Mesenchymal stem cell (in vitro differentiated cells and primary cell): ENCODE measurements around the gene FAM167B.

Experiments
- DNase-seq: peaks from one replicate; pipeline ENCODE4 v3.0.0-alpha.2; 2013
- H2AFZ ChIP-seq: one replicate; pipeline ENCODE4 v1.6.1; 2013; ENCODE audit warnings: low read depth, mild to moderate bottlenecking, control low read depth, inconsistent platforms, low read length, moderate library complexity
- H2AK5ac ChIP-seq: 2 replicates; pipeline ENCODE4 v1.6.1; 2013; ENCODE audit warnings: low read length, moderate library complexity, mild to moderate bottlenecking, inconsistent platforms; ENCODE audit not compliant: severe bottlenecking
- H2BK120ac ChIP-seq: one replicate; pipeline ENCODE4 v1.6.1; 2013; ENCODE audit warnings: low read depth, mild to moderate bottlenecking, inconsistent platforms, low read length, moderate library complexity
- H2BK12ac ChIP-seq, 2 experiments: one replicate each; pipeline ENCODE4 v1.6.1; 2013; ENCODE audit warnings: inconsistent platforms in 2 of 2, low read length in 2 of 2, mild to moderate bottlenecking in 2 of 2, moderate library complexity in 2 of 2, control low read depth in 1 of 2
- H2BK15ac ChIP-seq: one replicate; pipeline ENCODE4 v1.6.1; 2013; ENCODE audit warnings: mild to moderate bottlenecking, low read depth, inconsistent platforms; ENCODE audit not compliant: poor library complexity, severe bottlenecking
- H2BK5ac ChIP-seq: 2 replicates; pipeline ENCODE4 v1.6.1; 2013; ENCODE audit warnings: low read depth, mild to moderate bottlenecking, low read length, control low read depth, inconsistent platforms; ENCODE audit not compliant: poor library complexity, severe bottlenecking
- H3K14ac ChIP-seq, 2 experiments: one replicate each; pipeline ENCODE4 v1.6.1; 2013; ENCODE audit warnings: inconsistent platforms in 2 of 2, low read length in 2 of 2, control low read depth in 1 of 2, mild to moderate bottlenecking in 1 of 2, moderate library complexity in 1 of 2
- H3K18ac ChIP-seq, 2 experiments: one replicate each; pipeline ENCODE4 v1.6.1; 2013; ENCODE audit warnings: inconsistent platforms in 2 of 2, low read length in 2 of 2, control low read depth in 1 of 2, low read depth in 1 of 2, mild to moderate bottlenecking in 1 of 2
- H3K23ac ChIP-seq, 2 experiments: one replicate each; pipeline ENCODE4 v1.6.1; 2013; ENCODE audit warnings: inconsistent platforms in 2 of 2, low read length in 2 of 2, mild to moderate bottlenecking in 2 of 2, moderate library complexity in 2 of 2, control low read depth in 1 of 2
- H3K27ac ChIP-seq: 2 replicates; pipeline ENCODE4 v1.5.1; 2013; ENCODE audit warnings: mild to moderate bottlenecking, moderate library complexity, low read length, control low read depth, inconsistent platforms; ENCODE audit not compliant: poor library complexity, severe bottlenecking
- H3K27me3 ChIP-seq, 2 experiments: 2 replicates each; pipeline versions ENCODE4 v1.6.1 to v1.7.0; 2013; ENCODE audit warnings: low read length in 2 of 2, mild to moderate bottlenecking in 2 of 2, moderate library complexity in 2 of 2, control low read depth in 1 of 2, inconsistent platforms in 1 of 2; ENCODE audit not compliant: control insufficient read depth in 1 of 2, insufficient read depth in 1 of 2
- H3K36me3 ChIP-seq, 2 experiments: 2 replicates each; pipeline versions ENCODE4 v1.6.1 to v1.7.0; 2013; ENCODE audit warnings: low read length in 2 of 2, control low read depth in 1 of 2, inconsistent platforms in 1 of 2, low read depth in 1 of 2, mild to moderate bottlenecking in 1 of 2; ENCODE audit not compliant: insufficient read depth in 2 of 2, control insufficient read depth in 1 of 2
- H3K4ac ChIP-seq, 2 experiments: one replicate each; pipeline ENCODE4 v1.6.1; 2013; ENCODE audit warnings: inconsistent platforms in 2 of 2, low read length in 2 of 2, mild to moderate bottlenecking in 2 of 2, moderate library complexity in 2 of 2, control low read depth in 1 of 2, low read depth in 1 of 2
- H3K4me1 ChIP-seq: 2 replicates; pipeline ENCODE4 v1.6.1; 2013; ENCODE audit warnings: low read depth, low read length, control low read depth; ENCODE audit not compliant: control insufficient read depth, insufficient read depth
- H3K4me2 ChIP-seq: 2 replicates; pipeline ENCODE4 v1.6.1; 2013; ENCODE audit warnings: low read length, mild to moderate bottlenecking, inconsistent platforms; ENCODE audit not compliant: poor library complexity, severe bottlenecking
- H3K4me3 ChIP-seq, 2 experiments: 2 replicates each; pipeline versions ENCODE4 v1.5.1 to v1.7.0; 2013; ENCODE audit warnings: low read length in 2 of 2, mild to moderate bottlenecking in 2 of 2, control low read depth in 1 of 2, low read depth in 1 of 2; ENCODE audit not compliant: insufficient read depth in 1 of 2
- H3K79me1 ChIP-seq: replicated peaks from 2 replicates; pipeline ENCODE4 v1.6.1; 2013; ENCODE audit warnings: mild to moderate bottlenecking, control low read depth, low read length, inconsistent platforms; ENCODE audit not compliant: poor library complexity, severe bottlenecking
- H3K9ac ChIP-seq: 2 replicates; pipeline ENCODE4 v1.7.0; 2013; ENCODE audit warnings: mild to moderate bottlenecking, low read length, moderate library complexity
- H3K9me3 ChIP-seq: 2 replicates; pipeline ENCODE4 v1.7.0; 2013; ENCODE audit warnings: mild to moderate bottlenecking, low read length; ENCODE audit not compliant: control insufficient read depth
- H4K8ac ChIP-seq: one replicate; pipeline ENCODE4 v1.6.1; 2013; ENCODE audit warnings: inconsistent platforms, mild to moderate bottlenecking, low read length, moderate library complexity
- H4K91ac ChIP-seq: one replicate; pipeline ENCODE4 v1.6.1; 2013; ENCODE audit warnings: mild to moderate bottlenecking, low read length, inconsistent platforms
- WGBS: methylation state at CpG from one replicate; pipeline ENCODE4 v1.1.7; 2013; ENCODE audit warnings: mixed read lengths; 5-methylcytosine and 5-hydroxymethylcytosine counted together

Gene FAM167B

DNA sequence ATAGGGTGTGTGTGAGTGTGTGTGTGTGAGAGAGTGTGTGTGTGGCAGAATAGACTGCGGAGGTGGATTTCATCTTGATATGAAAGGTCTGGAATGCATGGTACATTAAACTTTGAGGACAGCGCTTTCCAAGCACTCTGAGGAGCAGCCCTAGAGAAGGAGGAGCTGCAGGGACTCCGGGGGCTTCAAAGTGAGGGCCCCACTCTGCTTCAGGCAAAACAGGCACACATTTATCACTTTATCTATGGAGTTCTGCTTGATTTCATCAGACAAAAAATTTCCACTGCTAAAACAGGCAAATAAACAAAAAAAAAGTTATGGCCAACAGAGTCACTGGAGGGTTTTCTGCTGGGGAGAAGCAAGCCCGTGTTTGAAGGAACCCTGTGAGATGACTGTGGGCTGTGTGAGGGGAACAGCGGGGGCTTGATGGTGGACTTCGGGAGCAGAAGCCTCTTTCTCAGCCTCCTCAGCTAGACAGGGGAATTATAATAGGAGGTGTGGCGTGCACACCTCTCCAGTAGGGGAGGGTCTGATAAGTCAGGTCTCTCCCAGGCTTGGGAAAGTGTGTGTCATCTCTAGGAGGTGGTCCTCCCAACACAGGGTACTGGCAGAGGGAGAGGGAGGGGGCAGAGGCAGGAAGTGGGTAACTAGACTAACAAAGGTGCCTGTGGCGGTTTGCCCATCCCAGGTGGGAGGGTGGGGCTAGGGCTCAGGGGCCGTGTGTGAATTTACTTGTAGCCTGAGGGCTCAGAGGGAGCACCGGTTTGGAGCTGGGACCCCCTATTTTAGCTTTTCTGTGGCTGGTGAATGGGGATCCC lies 26.6 kb downstream of the FAM167B start:
- Histone ChIP-seq H3K79me1 (no peaks in the 10 kb centered on the region), H3K4me1 (peaks cover 8% of the 10 kb centered on the region), H2BK15ac (peak overlapping the region; percentile 61), H3K9me3 (no peaks in the 10 kb centered on the region), H3K9ac (no peak overlapping the region), H3K23ac (no peak overlapping the region), H4K91ac (no peak overlapping the region), H3K27me3 (peaks cover 13 to 72% of the 10 kb centered on the region in 2 experiments), H4K8ac (peak overlapping the region; percentile 79), H2BK120ac (no peak overlapping the region), H3K18ac (peak overlapping the region; percentile 38 to 52), H3K14ac (no peak overlapping the region), H3K4ac (no peak overlapping the region), H2BK12ac (peak overlapping the region in 1 of 2 experiments; percentile 52), H3K27ac (no peak overlapping the region), H2AFZ (no peak overlapping the region), H3K4me3 (no peak overlapping the region), H3K36me3 (no peaks in the 10 kb centered on the region), H2AK5ac (no peak overlapping the region), H3K4me2 (no peak overlapping the region), H2BK5ac (no peak overlapping the region)
- peak; percentile 27 for DNase-seq
- WGBS: 52% methylated on average over 8 of the region's 10 CpGs

DNA sequence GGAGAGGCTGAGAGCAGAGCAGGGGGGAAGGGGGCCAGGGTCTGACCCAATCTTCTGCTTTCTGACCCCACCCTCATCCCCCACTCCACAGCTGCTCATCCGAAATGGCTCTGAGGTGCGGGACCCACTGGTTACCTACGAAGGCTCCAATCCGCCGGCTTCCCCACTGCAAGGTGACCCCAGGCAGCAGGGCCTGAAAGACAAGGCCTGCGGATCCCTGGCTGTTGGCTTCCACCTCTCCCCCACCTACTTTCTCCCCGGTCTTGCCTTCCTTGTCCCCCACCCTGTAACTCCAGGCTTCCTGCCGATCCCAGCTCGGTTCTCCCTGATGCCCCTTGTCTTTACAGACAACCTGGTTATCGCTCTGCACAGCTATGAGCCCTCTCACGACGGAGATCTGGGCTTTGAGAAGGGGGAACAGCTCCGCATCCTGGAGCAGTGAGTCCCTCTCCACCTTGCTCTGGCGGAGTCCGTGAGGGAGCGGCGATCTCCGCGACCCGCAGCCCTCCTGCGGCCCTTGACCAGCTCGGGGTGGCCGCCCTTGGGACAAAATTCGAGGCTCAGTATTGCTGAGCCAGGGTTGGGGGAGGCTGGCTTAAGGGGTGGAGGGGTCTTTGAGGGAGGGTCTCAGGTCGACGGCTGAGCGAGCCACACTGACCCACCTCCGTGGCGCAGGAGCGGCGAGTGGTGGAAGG lies 27.8 kb downstream of the FAM167B start:
- no peaks in the 10 kb centered on the region for H3K79me1 ChIP-seq
- peaks cover 13 to 81% of the 10 kb centered on the region in 2 experiments for H3K27me3 ChIP-seq
- no peak overlapping the region for H4K8ac ChIP-seq
- no peak overlapping the region for H2AK5ac ChIP-seq
- no peaks in the 10 kb centered on the region for H3K36me3 ChIP-seq
- H3K14ac ChIP-seq: no peak overlapping the region
- no peak overlapping the region for H2BK5ac ChIP-seq
- no peak overlapping the region for H3K4me3 ChIP-seq
- no peak overlapping the region for H2BK120ac ChIP-seq
- no peak overlapping the region for H3K9ac ChIP-seq
- H3K4ac ChIP-seq: no peak overlapping the region
- no peak overlapping the region for H3K23ac ChIP-seq
- whole genome bisulfite sequencing: 77% methylated on average over 31 of the region's 31 CpGs
- no peak overlapping the region for H2AFZ ChIP-seq
- H4K91ac ChIP-seq: no peak overlapping the region
- H2BK15ac ChIP-seq: no peak overlapping the region
- H3K18ac ChIP-seq: no peak overlapping the region
- no peaks in the 10 kb centered on the region for H3K9me3 ChIP-seq
- no peak overlapping the region for H3K4me2 ChIP-seq
- no peak for DNase-seq
- H3K4me1 ChIP-seq: peaks cover 8% of the 10 kb centered on the region
- H2BK12ac ChIP-seq: no peak overlapping the region
- no peak overlapping the region for H3K27ac ChIP-seq

DNA sequence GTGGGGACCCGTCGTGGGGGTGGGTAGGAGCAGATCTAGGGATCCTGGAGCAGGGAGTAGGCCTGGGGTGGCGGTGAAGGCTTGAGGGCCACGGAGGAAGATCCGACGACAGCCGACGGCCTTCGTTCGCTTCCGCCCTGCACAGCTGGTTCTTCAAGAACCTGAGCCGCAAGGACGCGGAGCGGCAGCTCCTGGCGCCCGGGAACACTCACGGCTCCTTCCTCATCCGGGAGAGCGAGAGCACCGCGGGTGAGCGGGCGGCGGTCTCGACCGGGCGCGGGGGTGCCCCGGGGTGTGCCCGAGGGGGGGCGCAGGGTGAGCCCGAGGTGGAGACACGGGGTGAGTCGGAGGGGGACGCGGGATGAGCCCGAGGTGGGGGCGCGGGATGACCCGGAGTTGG lies 28.4 kb downstream of the FAM167B start:
- Histone ChIP-seq H3K4me2 (no peak overlapping the region), H3K4me1 (peaks cover 8% of the 10 kb centered on the region), H3K9ac (no peak overlapping the region), H2BK5ac (no peak overlapping the region), H2AK5ac (no peak overlapping the region), H3K14ac (no peak overlapping the region), H4K91ac (no peak overlapping the region), H3K27me3 (peaks cover 13 to 79% of the 10 kb centered on the region in 2 experiments), H4K8ac (no peak overlapping the region), H3K18ac (no peak overlapping the region), H3K9me3 (no peaks in the 10 kb centered on the region), H2BK120ac (no peak overlapping the region), H2AFZ (no peak overlapping the region), H2BK15ac (no peak overlapping the region), H3K79me1 (no peaks in the 10 kb centered on the region), H3K36me3 (no peaks in the 10 kb centered on the region), H3K27ac (no peak overlapping the region), H2BK12ac (no peak overlapping the region), H3K4me3 (no peak overlapping the region), H3K23ac (no peak overlapping the region), H3K4ac (no peak overlapping the region)
- WGBS: 72% methylated on average over 41 of the region's 41 CpGs
- no peak for DNase-seq

DNA sequence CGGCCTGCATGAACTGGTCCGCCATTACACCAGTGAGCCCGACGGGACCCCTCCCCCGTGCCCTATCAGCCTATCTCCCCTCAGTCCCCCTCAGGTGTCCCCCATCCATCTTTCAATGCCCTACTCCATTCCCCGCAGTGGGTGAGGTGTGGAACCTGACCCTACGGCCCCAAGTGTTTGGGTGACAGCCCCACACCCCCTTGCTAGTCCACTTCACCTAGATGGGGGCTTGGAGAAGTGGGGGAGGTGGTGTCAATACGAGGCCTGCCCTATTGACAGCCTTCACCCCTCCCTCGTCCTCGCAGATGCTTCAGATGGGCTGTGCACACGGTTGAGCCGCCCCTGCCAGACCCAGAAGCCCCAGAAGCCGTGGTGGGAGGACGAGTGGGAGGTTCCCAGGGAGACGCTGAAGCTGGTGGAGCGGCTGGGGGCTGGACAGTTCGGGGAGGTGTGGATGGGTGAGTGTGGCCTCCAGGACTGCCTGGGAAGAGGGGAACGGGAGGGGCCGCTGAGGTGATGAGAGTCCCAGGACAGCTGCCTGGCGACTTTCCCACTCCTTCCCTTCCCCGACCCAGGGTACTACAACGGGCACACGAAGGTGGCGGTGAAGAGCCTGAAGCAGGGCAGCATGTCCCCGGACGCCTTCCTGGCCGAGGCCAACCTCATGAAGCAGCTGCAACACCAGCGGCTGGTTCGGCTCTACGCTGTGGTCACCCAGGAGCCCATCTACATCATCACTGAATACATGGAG lies 29.2 kb downstream of the FAM167B start:
- H3K23ac ChIP-seq: no peak overlapping the region
- H2AK5ac ChIP-seq: no peak overlapping the region
- H3K4ac ChIP-seq: no peak overlapping the region
- no peak overlapping the region for H3K9ac ChIP-seq
- H3K14ac ChIP-seq: no peak overlapping the region
- peaks cover 13 to 76% of the 10 kb centered on the region in 2 experiments for H3K27me3 ChIP-seq
- H3K18ac ChIP-seq: no peak overlapping the region
- no peaks in the 10 kb centered on the region for H3K79me1 ChIP-seq
- H2BK12ac ChIP-seq: no peak overlapping the region
- no peak overlapping the region for H2BK5ac ChIP-seq
- no peak overlapping the region for H3K4me2 ChIP-seq
- H2BK15ac ChIP-seq: no peak overlapping the region
- DNase-seq: no peak
- no peaks in the 10 kb centered on the region for H3K36me3 ChIP-seq
- no peak overlapping the region for H3K27ac ChIP-seq
- no peak overlapping the region for H3K4me3 ChIP-seq
- no peak overlapping the region for H2BK120ac ChIP-seq
- H2AFZ ChIP-seq: no peak overlapping the region
- H4K8ac ChIP-seq: no peak overlapping the region
- H4K91ac ChIP-seq: no peak overlapping the region
- WGBS: 91% methylated on average over 30 of the region's 30 CpGs
- no peaks in the 10 kb centered on the region for H3K9me3 ChIP-seq
- H3K4me1 ChIP-seq: peaks cover 8% of the 10 kb centered on the region
